PC-9 (cell line): Measurements from ENCODE around the gene LRRTM2.

Experiments
- EZH2 ChIP-seq: fragments of 200-600 bp; sonication (generic); IDR thresholded peaks from 2 replicates; pipeline ENCODE4 v1.8.0; 2017; ENCODE audit warnings: antibody characterized with exemption, low read depth
- TF ChIP-seq, protein P1 (sequence below): fragments of 200-600 bp; sonication (generic); conservative IDR thresholded peaks from 2 replicates; pipeline ENCODE4 v1.6.1; 2017; ENCODE audit warnings: mixed run types, antibody characterized with exemption, mild to moderate bottlenecking, moderate library complexity

GRCh38 chr5:138898742-138899141 is 23.6 kb upstream of the LRRTM2 start:
- TF ChIP-seq, protein P1, sequence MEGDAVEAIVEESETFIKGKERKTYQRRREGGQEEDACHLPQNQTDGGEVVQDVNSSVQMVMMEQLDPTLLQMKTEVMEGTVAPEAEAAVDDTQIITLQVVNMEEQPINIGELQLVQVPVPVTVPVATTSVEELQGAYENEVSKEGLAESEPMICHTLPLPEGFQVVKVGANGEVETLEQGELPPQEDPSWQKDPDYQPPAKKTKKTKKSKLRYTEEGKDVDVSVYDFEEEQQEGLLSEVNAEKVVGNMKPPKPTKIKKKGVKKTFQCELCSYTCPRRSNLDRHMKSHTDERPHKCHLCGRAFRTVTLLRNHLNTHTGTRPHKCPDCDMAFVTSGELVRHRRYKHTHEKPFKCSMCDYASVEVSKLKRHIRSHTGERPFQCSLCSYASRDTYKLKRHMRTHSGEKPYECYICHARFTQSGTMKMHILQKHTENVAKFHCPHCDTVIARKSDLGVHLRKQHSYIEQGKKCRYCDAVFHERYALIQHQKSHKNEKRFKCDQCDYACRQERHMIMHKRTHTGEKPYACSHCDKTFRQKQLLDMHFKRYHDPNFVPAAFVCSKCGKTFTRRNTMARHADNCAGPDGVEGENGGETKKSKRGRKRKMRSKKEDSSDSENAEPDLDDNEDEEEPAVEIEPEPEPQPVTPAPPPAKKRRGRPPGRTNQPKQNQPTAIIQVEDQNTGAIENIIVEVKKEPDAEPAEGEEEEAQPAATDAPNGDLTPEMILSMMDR = no peak
- TF ChIP-seq EZH2 = no peak
